ENCODE data around the gene DIRAS1. TPM values are rescaled to one million over a fixed set of nuclear protein-coding genes. Genes with fewer than 3 reads are reported as not detected.

The DIRAS1 gene
- total RNA-seq, 1 donor from 2014 or later: 47.1 TPM

DNA sequence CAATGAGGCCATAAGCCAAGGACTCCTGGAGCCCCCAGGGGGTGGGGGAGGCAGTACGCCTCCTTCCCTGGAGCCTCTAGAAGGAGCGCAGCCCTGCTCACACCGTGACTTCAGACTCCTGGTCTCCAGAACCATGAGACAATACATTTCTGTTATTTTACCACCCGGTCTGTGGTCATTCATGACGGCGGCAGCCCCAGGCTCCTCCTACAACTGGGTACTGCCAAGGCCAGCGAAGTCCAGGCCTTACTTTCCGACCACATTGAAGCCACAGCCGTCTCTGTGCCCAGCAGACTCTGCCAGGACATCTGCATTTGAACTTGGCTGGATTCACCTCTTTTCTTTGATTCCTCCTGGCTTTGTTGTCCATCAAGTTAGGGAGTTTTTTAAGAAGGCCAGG, 29.2 kb downstream of the DIRAS1 start:
- Mint-ChIP-seq H3K27ac (ENCODE audit: unreplicated experiment) (no peak overlapping the region), H3K4me1 (ENCODE audit: low read depth, unreplicated experiment) (no peaks in the 10 kb centered on the region), H3K9me3 (ENCODE audit: unreplicated experiment) (no peaks in the 10 kb centered on the region), H3K4me3 (ENCODE audit: unreplicated experiment) (no peak overlapping the region), H3K27me3 (ENCODE audit: unreplicated experiment) (no peaks in the 10 kb centered on the region), H3K36me3 (ENCODE audit: unreplicated experiment) (no peaks in the 10 kb centered on the region)
- TF ChIP-seq, protein P1, sequence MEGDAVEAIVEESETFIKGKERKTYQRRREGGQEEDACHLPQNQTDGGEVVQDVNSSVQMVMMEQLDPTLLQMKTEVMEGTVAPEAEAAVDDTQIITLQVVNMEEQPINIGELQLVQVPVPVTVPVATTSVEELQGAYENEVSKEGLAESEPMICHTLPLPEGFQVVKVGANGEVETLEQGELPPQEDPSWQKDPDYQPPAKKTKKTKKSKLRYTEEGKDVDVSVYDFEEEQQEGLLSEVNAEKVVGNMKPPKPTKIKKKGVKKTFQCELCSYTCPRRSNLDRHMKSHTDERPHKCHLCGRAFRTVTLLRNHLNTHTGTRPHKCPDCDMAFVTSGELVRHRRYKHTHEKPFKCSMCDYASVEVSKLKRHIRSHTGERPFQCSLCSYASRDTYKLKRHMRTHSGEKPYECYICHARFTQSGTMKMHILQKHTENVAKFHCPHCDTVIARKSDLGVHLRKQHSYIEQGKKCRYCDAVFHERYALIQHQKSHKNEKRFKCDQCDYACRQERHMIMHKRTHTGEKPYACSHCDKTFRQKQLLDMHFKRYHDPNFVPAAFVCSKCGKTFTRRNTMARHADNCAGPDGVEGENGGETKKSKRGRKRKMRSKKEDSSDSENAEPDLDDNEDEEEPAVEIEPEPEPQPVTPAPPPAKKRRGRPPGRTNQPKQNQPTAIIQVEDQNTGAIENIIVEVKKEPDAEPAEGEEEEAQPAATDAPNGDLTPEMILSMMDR (IDR thresholded peaks at IDR 0.05; ENCODE audit: partially characterized antibody, unreplicated experiment): no peak
- no peak for DNase-seq

DNA sequence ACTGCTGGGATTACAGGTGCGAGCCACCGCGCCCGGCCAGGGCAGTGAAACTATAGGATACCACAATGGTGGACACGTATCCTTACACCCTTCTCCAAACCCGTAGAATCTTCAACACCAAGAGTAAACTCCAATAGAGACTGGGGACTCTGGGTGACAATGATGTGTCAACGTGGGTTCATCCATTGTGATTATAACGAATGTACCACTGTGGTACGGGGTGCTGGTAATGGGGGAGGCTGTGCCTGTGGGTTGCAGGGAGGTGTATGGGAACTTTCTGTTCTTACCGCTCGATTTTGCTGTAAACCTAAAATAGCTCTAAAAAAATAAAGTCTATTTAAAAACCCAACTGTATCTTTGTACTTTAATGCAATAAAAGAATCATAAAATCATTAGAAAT, 30.3 kb downstream of the DIRAS1 start:
- DNase-seq: no peak
- Mint-ChIP-seq H3K9me3 (ENCODE audit: unreplicated experiment) (no peaks in the 10 kb centered on the region), H3K36me3 (ENCODE audit: unreplicated experiment) (no peaks in the 10 kb centered on the region), H3K4me3 (ENCODE audit: unreplicated experiment) (no peak overlapping the region), H3K4me1 (ENCODE audit: low read depth, unreplicated experiment) (no peaks in the 10 kb centered on the region), H3K27me3 (ENCODE audit: unreplicated experiment) (no peaks in the 10 kb centered on the region), H3K27ac (ENCODE audit: unreplicated experiment) (no peak overlapping the region)
- TF ChIP-seq, protein P1 (IDR thresholded peaks at IDR 0.05; ENCODE audit: partially characterized antibody, unreplicated experiment): no peak

DNA sequence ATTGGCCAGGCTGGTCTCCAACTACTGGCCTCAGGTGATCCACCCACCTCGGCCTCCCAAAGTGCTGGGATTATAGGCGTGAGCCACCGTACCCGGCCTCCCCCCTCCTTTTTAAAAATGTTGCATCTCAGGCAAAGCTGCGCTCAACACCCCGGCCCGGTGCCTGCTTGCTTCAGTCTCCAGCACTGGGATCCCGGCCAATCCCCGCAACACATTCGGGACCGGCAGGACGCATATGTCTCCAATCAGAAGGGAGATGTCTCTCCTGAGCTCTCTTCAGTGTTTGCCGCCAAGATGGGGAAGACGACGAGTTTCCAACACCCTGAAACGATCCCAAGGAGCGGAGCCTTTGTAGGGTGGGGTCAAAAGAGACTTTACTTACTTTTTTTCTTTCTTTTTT, 34.8 kb downstream of the DIRAS1 start:
- H3K4me1 Mint-ChIP-seq (ENCODE audit: low read depth, unreplicated experiment): no peaks in the 10 kb centered on the region
- peaks cover 5% of the 10 kb centered on the region for H3K27me3 Mint-ChIP-seq (ENCODE audit: unreplicated experiment)
- TF ChIP-seq, protein P1 (IDR thresholded peaks at IDR 0.05; ENCODE audit: partially characterized antibody, unreplicated experiment): no peak
- no peaks in the 10 kb centered on the region for H3K36me3 Mint-ChIP-seq (ENCODE audit: unreplicated experiment)
- no peak overlapping the region for H3K27ac Mint-ChIP-seq (ENCODE audit: unreplicated experiment)
- H3K4me3 Mint-ChIP-seq (ENCODE audit: unreplicated experiment): no peak overlapping the region
- DNase-seq: no peak
- peaks cover 2% of the 10 kb centered on the region for H3K9me3 Mint-ChIP-seq (ENCODE audit: unreplicated experiment)

DNA sequence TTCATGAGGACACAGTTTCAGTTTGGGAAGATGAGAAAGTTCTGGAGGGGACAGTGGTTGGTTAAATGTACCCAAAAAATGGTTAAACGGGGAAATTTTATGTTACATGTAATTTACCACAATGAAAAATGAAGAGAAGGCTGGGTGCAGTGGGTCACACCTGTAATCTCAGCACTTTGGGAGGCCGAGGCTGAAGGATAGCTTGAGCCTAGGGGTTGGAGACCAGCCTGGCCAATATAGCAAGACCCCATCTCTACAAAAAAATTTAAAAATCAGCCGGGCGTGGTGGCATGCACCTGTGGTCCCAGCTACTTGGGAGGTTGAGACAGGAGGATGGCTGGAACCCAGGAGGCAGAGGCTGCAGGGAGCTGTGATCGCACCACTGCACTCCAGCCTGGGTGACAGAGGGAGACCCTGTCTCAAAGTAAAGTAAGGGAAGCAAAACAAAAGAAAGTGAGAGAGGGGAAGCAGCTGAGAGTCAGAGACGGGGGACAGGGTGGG, 35.9 kb downstream of the DIRAS1 start:
- Mint-ChIP-seq H3K4me3 (ENCODE audit: unreplicated experiment) (no peak overlapping the region), H3K9me3 (ENCODE audit: unreplicated experiment) (peaks cover 2% of the 10 kb centered on the region), H3K4me1 (ENCODE audit: low read depth, unreplicated experiment) (no peaks in the 10 kb centered on the region), H3K36me3 (ENCODE audit: unreplicated experiment) (no peaks in the 10 kb centered on the region), H3K27me3 (ENCODE audit: unreplicated experiment) (peaks cover 5% of the 10 kb centered on the region), H3K27ac (ENCODE audit: unreplicated experiment) (no peak overlapping the region)
- TF ChIP-seq, protein P1 (IDR thresholded peaks at IDR 0.05; ENCODE audit: partially characterized antibody, unreplicated experiment): no peak
- DNase-seq: no peak

DNA sequence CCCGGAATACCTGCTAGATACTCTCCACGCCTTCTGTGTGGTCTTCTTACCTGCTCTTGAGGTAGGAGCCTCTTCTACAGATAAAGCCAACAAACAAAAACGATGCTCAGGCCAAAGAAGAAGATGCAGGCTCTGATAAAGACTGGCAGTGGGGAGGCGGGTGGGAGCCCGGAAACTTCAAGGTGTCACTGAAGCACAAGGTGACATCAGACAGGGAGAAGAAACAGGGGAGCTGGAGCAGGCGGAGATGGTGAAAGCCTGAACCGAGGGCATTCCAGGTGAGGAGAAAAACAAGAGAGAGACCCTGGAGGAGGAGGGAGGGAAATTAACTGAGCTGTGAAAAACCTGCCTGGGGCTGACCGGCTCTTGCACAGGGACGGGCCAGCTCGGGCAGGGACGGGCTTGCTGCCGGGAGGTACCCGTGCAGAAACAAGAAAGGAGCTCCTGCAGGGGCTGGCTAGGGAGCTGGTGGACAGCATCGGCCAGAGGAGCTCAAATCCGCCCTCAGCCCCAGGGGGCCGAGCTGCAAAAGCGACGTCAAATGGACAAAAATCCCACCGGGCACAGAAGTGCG, 37.7 kb downstream of the DIRAS1 start:
- Mint-ChIP-seq H3K27ac (ENCODE audit: unreplicated experiment) (no peak overlapping the region), H3K9me3 (ENCODE audit: unreplicated experiment) (peaks cover 2% of the 10 kb centered on the region), H3K4me3 (ENCODE audit: unreplicated experiment) (no peak overlapping the region), H3K4me1 (ENCODE audit: low read depth, unreplicated experiment) (no peaks in the 10 kb centered on the region), H3K27me3 (ENCODE audit: unreplicated experiment) (peaks cover 5% of the 10 kb centered on the region), H3K36me3 (ENCODE audit: unreplicated experiment) (no peaks in the 10 kb centered on the region)
- DNase-seq: no peak
- TF ChIP-seq, protein P1 (IDR thresholded peaks at IDR 0.05; ENCODE audit: partially characterized antibody, unreplicated experiment): no peak
